Choroid plexus epithelial cell (primary cell): Measurements from ENCODE around the gene USP50.

Source experiments
- DNase-seq: peaks from one replicate; pipeline ENCODE4 v3.0.0-alpha.2; 2010; ENCODE audit warnings: low read depth
- H3K4me3 ChIP-seq: 2 replicates; pipeline ENCODE4 v1.5.1; 2011; ENCODE audit warnings: low read depth, mild to moderate bottlenecking, control low read depth, low read length, moderate library complexity
- TF ChIP-seq, protein P1 (sequence below): conservative IDR thresholded peaks from 2 replicates; pipeline ENCODE4 v1.5.1; 2011; ENCODE audit warnings: low read depth, mild to moderate bottlenecking, control low read depth, inconsistent platforms, low read length, moderate library complexity

The USP50 gene

DNA sequence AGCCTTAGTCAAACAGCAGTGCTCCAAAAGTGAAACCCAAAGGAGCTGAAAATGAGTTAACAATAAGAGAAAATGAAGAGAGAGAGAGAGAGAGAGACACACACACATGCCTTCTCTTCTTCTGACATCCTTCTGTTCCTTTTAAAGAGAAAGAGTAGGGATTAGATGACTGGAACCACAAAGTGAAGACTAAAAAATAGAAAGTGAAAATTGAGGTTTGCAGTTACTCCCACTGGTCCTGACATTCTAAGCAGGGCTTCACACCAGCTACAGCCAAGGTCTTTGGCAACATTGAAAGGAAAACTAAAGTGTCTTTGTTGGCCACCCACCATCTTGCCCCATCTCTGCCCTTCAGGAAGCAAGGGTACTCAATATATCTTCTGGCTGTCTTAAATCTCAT lies 59.2 kb downstream of the USP50 start:
- TF ChIP-seq, protein P1, sequence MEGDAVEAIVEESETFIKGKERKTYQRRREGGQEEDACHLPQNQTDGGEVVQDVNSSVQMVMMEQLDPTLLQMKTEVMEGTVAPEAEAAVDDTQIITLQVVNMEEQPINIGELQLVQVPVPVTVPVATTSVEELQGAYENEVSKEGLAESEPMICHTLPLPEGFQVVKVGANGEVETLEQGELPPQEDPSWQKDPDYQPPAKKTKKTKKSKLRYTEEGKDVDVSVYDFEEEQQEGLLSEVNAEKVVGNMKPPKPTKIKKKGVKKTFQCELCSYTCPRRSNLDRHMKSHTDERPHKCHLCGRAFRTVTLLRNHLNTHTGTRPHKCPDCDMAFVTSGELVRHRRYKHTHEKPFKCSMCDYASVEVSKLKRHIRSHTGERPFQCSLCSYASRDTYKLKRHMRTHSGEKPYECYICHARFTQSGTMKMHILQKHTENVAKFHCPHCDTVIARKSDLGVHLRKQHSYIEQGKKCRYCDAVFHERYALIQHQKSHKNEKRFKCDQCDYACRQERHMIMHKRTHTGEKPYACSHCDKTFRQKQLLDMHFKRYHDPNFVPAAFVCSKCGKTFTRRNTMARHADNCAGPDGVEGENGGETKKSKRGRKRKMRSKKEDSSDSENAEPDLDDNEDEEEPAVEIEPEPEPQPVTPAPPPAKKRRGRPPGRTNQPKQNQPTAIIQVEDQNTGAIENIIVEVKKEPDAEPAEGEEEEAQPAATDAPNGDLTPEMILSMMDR: no peak
- H3K4me3 ChIP-seq: no peak overlapping the region
- DNase-seq: no peak

DNA sequence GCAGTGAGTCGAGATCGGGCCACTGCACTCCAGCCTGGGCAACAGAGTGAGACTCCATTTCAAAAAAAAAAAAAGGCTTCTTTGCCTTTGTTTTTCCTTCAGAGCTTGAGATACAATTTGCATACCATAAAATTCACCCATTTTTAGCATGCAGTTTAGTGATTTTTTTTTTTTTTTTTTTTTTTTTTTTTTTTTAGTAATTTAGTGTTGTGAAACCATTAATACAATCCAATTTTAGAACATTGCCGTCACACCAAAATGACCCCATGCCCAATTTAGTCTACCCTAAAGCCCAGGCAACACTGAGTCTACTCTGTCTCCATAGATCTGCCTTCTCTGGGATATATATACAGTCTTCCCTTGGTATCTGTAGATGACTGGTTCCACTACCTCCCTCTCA lies 61.1 kb downstream of the USP50 start:
- no peak for DNase-seq
- no peak overlapping the region for H3K4me3 ChIP-seq
- TF ChIP-seq, protein P1: no peak

DNA sequence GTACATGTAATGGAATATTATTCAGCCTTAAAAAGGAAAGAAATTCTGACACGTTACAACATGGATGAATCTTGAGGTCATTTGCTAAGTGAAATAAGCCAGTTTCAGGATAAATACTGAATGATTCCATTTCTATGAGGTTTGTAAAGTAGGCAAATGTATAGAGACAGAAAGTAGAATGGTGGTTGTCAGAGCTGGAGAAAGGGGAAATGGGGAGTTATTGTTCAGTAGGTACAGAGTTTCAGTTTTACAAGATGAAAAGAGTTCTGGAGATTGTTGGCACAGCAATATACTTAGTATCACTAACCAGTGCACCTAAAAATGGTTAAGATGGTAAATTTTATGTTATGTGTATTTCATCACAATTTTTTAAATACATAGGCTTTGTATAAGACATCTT lies 61.7 kb downstream of the USP50 start:
- H3K4me3 ChIP-seq: no peak overlapping the region
- no peak for DNase-seq
- TF ChIP-seq, protein P1: no peak

DNA sequence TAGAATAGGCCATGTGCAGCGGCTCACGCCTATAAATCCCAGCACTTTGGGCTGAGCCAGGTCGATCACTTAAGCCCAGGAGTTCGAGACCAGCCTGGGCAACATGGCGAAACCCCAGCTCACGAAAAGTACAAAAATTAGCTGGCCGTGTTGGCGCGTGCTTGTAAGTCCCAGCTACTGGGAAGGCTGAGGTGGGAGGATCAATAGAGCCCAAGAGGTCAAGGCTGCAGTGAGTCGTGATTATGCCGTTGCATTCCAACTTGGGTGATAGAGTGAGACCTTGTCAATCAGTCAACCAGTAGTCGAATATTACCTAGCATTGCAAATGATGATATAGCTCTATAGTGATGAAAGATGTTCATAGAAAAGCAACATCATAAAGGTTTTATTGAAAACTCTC lies 70.3 kb downstream of the USP50 start:
- DNase-seq: no peak
- no peak overlapping the region for H3K4me3 ChIP-seq
- TF ChIP-seq, protein P1: no peak

DNA sequence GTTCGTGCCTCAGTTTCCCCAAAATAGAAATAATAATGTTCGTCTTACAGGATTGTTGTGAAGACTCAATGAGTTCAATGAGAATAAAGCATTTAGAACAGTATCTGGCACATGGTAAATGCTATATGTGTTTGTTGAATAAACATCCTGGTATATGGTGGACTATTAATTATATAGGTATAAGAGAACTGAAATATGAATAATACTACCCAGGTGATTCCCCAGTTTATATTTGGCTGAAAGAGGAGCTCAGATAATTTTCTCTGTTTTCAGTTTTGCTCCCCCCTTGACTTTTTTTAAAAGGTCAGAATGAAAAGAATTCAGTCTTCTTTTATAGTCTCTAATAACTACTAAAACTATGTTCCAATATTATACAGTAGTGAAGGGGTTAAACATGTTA lies 75.4 kb downstream of the USP50 start:
- DNase-seq: no peak
- TF ChIP-seq, protein P1: no peak
- no peak overlapping the region for H3K4me3 ChIP-seq

DNA sequence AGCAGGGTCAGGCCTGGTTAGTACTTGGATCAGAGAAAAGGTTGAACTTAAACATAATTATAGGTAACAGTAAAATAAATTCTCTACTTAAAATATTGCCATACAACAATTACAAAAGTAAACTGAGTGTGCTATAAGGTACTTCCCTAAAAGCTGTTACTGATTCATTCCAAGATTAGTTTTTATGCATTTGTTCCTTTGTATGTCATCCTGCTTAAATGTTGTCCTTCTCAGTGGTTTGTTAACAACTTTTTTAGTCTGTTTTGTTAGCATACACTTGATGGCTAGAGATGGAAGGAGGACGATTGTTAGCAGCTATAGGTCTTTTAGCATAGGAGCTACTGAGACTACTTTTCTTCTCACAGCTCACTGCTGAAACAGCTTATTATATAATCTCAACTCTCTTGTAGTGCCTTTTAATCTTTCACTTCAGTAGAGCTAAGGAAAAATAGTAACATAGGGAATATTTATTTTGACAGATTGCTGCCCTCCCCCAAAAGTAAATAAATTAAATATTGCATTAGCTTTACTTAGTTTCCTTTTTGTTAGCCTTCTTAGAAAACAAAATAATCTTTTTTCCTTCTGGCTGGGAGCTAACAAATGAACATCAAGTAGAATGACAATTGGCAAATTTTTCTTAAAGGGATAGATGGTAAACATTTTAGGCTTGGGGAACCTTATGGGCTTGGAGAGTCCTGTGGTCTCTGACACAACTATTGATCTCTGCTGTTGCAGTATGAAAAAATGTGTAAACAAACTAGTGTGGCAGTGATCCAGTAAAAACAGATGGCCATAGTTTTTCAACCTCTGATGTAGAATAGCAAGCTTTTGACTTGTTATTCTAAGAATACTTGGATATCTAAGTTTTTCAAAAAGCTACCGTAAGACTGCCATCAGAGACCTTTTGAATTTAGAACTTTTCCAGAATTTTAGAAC lies 82.8 kb downstream of the USP50 start:
- peak; percentile 77 for DNase-seq
- no peak overlapping the region for H3K4me3 ChIP-seq
- TF ChIP-seq, protein P1: no peak
